HG03159 (cell line): ENCODE measurements around the gene STK40.

Experiments
- ATAC-seq: cut with Tn5 transposase; IDR thresholded peaks from one replicate; pipeline ENCODE4 v1.9.1; 2021; ENCODE audit warnings: mild to moderate bottlenecking, moderate library complexity; ENCODE audit not compliant: unreplicated experiment

The STK40 gene

DNA sequence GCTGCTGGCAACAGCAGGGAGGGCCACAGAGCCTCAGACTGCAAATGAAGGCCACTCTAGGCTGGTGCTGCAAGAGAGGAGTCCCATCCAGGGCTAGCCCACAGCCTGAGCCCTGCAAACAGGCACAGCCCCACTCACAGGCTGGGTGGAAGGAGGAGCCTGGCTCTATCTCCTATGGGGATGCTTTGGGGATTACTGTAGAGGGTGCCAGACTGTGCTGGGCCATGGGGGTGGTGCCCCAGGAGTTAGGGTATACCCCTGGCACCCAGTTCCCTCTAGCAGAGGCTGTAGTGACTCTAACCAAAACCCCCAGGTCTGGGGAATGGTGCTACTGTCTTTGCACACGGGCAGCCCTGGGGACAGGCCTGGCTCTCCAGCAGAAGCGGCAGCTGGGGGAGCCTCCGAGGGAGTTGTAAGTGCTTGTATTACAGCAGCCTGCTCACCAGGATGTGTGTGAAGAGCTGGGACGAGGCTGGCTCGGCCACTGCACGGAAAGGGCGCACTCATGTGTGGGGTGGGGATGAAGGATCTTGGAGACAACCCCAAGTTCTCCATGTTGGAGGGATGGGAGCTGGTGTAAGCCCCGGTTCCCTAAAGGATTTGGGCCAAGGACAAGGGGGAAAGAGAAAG lies 38.9 kb downstream of the STK40 start:
- no peak for ATAC-seq

GRCh38 chr1:36345353-36345752 lies 40.4 kb downstream of the STK40 start:
- ATAC-seq, result no peak

GRCh38 chr1:36344395-36344680 lies 41.4 kb downstream of the STK40 start:
- ATAC-seq, result no peak

GRCh38 chr1:36343651-36344394 lies 41.9 kb downstream of the STK40 start:
- ATAC-seq, result no peak

DNA sequence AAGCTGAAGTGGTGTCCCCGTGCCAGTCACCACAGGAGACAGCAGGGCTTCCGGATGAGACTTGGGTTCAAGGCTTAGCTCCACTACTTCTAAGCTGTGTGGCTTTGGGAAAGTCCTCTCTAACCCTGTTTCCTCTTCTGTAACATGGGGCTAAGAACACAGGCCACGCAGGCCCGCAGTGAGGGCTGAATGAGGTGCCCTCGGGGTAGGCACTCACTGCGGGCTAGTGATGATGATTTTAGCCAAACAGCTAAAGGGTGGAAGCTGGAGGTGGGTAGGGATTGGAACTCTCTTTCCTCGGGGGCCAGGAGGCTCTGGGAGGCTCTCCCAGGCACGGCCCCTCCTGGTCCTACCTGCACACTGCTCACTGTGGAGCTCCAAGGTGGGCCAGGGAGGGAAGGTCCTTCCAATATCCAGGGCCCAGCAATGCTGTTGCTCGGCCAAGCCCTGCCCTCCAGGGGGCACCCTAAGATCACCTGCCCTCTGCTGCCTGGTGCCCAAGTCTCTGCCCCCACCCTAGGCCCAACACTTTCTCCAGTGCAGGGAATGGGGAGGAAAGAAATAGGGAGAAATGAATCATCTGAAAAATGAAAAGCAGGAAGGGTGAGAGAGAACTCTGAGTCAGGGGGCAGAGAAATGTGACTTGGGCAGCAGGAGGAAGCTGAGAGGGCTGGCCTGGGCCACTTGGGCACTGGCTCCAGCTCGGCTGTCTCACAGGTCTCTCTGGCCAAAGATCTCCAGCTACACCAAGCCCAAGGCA lies 43.1 kb downstream of the STK40 start:
- no peak for ATAC-seq

DNA sequence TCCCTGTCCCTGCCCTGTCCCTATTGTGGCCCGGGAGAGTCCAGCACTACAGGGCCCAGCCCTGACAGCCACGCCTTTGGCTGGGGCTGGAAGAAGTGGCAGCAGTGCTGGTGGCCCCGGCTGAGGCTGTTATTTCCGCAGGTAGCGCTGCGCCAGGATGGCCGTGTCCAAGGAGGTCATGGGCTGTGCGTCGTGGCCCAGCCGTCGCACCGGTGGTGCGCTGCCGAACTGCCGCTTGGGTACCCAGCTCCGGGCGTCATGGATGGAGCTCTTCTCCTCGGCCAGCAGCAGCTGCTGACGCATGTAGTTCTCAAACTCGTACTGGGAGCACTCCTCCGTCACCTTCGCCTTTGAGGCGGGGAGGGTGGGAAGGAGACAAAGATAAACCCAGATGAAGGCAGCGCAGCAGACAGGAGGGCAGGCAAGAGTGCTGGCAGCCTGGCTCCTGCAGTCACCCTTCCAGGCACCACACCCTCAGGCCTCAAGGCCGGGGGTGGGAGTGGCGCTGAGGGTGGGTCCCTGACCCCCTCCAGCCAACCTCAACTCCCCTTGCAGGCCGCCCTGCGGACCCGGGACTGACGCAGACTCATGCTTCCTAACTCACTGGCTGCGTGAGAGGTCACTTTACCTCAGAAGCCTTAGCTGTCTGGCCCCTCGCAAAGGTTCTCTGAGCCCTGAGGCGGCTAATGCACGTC lies 44.0 kb downstream of the STK40 start:
- no peak for ATAC-seq

GRCh38 chr1:36339615-36340014 lies 46.1 kb downstream of the STK40 start:
- no peak for ATAC-seq

DNA sequence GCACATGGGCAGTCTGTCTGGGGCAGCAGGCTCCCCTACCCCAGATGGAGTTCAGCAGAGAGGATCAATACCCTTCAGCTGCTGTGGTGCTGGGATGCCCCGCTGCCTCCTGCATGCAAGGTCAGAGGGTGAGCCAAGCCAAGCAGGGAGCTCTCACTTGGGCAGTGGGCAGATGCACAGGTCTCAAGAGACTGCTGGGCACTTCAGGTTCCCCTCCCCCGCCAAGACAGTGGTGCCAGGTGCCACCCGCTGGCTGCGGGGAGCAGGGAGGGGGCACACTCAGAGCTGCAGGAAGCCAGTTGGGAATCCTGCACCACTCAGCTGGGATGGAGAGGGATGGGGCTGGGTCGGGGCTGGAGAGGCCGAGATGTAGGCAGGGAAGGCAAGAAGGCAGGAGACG lies 46.5 kb downstream of the STK40 start:
- ATAC-seq, result no peak

GRCh38 chr1:36337830-36338229 lies 47.9 kb downstream of the STK40 start:
- ATAC-seq, result no peak

DNA sequence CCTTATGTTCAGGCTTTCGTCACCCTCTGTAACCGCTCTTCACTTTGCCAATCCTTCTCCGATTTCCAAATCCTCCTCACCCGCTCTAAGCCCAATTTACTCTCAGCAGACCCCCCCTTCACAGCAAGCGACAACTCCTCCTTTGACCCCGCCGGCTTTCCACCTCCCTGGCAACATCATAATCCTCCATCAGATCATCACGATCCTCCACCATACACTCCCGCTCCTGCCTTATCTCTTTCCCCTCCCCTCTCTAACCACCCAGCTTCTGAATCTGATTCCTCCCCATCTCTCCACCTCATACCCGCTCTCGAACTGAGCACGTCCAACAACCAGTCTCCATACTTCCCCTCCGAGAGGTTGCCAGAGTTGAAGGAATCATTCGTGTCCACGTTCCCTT lies 54.8 kb downstream of the STK40 start:
- no peak for ATAC-seq

DNA sequence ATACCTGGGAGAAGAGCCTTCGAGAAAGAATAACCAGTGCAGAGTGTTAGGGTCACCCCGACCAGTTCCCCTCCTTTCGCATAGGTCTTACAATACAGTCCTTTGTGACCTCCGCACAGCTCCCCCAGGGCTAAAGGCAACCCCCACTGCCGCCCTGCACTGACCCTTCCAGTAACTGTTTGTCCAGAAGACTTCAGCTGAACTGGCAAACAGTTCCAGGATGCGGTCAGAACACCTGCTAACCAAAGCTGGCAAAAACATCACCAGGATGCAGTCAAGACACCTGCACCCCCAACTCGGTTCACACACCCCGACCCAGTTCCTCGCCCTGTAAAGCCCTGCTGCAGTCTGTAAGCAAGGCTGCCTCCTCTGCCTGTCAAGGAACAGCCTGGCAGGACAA lies 55.9 kb downstream of the STK40 start:
- no peak for ATAC-seq

- no peak for ATAC-seq
Observed at GRCh38 chr1:36328713-36329112, 57.0 kb downstream of the STK40 start.

DNA sequence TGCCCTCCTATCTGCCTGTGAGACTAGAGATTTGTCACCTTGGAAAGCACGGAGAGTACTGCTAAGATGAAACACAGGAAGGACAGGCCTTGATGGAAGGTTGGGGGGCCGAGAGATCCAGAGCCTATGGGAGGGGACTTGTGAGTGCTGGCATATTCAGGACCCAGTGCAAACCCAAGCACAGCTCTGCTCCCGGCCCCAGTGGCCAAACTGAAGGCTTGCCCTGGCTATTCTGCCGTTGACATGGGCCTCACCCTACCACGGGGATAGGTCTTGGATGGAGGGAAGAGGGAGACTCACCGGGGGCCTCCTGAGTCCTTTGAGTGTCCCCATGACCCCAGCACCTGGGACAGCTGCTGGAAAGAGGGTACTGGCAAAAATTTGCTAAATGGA lies 57.6 kb downstream of the STK40 start:
- ATAC-seq, result no peak

GRCh38 chr1:36327421-36328087 lies 58.2 kb downstream of the STK40 start:
- ATAC-seq, result no peak

DNA sequence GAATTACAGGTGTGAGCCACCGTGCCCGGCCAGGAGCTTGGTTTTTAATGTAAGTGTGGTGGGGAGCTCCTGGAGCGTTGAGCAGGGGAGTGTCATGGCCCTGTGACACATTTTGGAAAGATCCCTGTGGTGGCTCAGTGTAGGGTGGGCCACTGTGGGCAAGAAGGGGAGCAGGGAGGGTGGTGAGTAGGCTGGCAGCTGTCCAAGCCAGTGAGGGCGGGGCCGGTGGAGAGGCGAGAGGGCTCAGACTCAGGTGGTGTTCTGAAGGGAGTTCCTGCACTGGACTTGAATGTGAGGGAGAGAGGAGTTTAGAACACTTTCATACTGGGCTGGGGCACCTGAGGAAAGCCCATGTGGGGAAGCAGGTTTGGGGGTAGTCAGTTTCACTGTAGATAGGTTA lies 59.2 kb downstream of the STK40 start:
- ATAC-seq, result no peak

DNA sequence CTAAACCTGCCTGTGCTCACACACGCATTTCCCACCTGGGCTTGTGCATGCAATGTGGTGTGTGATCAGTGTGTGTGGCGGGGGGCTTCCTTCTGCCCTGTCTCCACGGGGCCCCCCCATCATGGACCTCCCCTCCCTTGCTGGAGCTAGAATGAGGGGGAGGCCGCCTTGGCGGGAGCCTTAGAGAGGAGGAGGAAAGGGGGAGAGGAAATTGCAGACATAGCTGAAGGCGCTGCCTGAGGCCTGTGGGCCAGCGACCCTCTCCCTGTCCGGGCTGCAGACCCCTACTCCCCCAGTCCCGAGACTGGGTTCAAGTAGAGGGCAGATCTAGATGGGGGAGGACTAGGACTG lies 61.4 kb downstream of the STK40 start:
- ATAC-seq, result no peak

- ATAC-seq, result no peak
Observed at GRCh38 chr1:36323636-36324352, 61.9 kb downstream of the STK40 start, which contains the start of gene EVA1B. EVA1B (minus strand) TSS chr1:36323645; CDS start chr1:36323037, 608 bp downstream.

DNA sequence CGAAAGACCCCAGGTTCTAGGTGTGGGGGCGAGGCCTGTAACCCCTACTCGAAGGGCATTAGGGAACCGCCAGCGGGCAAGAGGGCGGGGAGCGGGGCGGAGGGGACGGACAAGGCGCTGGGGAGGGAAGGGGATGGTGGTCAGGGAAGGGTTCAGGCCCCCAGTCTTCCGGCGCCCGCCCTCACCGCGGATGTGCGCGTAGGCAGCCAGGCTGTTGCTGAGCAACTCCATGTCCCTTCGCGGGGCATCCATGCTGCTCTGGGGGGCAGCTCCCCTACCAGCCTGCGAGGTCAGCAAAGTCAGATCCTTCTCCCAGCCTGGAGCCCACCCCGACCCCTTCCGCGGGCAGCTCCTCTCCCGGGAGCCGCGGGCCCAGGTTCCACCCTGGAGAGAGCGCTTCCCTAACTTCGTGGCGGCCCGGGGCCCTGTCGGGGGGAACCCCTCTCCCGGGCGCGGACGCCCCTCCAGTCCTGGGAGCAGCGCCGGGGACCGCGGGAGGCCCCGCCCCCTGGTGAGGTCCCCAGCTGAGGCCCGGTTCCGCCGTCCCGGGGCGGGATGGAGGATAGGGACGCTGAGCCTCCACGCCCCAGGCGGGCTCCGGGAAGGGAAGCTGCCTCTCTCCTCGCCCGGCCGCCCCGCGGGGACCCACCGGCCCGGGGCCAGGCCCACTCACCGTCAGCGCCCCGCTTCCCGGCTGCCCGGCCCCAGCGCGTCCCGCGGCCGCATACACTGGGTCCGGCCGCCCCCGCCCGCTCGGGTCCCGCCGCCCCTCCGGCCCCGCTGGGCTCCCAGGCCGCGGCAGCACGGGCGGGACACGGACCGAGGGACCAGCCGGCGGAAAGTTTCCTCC lies 62.7 kb downstream of the STK40 start:
- no peak for ATAC-seq

DNA sequence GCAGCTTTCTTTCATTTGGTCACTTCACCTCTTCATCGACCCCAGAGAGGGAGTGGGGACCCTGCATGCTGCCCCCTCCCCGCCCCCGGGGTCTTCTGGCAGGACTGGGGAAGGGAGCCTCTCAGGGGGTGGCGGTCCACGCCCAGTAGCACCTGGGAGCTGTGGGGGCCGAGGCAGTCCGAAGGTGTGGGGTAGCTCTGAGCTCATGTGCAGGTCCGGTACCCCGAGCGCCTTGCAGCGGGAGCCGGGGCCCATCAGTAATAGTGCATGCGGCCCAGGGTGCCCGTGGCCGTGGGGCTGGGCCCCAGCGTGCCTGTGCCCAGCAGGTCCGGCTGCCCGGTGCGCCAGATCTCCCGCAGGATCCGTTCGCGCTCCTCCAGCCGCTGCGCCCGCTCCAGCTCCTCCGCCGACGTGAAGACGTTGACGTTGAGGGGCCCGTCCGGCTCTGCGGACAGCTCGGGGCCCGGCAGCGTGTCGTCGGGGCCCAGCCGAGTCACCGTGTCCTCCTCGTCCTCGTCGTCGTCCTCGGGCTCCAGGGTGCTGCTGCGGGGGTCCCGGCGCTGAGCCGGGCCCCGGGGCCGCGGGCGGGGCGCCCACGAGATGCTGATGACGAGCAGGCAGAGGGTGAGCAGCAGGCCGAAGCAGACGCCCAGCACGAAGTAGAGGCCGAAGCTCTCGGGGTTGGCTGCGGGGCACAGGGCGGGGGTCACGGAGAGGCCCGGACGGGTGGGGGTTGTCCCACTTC lies 63.5 kb downstream of the STK40 start:
- no peak for ATAC-seq
